ENCODE data around the gene CT45A6.
"Not testable (repeated sequence)": the region's sequence is repeated elsewhere in the genome, so short reads cannot be mapped to it uniquely, and the experiment has no call there.

CT45A6 gene

DNA sequence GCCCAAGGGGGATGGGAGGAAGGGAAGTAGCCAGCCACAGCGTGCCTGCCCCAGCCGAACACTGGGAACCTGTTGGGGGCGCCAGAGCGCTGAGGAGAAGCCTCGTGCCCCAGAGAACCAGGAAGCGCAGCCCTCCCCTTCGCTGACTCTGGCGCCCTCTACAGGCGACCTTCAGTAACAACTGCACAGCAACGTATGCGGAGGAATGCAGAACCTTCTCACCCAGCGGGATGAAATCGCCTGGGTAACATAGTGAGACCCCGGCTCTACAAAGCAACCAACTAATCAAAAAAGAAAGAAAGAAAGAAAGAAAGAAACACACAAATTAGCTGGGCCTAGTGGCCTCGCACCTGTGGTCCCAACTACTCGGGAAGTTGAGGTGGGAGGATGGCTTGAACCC lies at the start of gene CT45A6:
TSS of gene CT45A6 (minus strand) at position 101 of the 400 bp plus-strand sequence. CDS start 3,794 bp downstream, outside the sequence.
- H3K9me3 Mint-ChIP-seq, H3K4me1 Mint-ChIP-seq, H3K27me3 Mint-ChIP-seq, H3K36me3 Mint-ChIP-seq, H3K4me3 Mint-ChIP-seq, H3K27ac Mint-ChIP-seq, CTCF ChIA-PET, DNase-seq: not testable (repeated sequence)

DNA sequence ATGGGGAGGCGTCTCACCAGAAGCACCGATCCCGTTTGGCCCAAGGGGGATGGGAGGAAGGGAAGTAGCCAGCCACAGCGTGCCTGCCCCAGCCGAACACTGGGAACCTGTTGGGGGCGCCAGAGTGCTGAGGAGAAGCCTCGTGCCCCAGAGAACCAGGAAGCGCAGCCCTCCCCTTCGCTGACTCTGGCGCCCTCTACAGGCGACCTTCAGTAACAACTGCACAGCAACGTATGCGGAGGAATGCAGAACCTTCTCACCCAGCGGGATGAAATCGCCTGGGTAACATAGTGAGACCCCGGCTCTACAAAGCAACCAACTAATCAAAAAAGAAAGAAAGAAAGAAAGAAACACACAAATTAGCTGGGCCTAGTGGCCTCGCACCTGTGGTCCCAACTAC lies 34.6 kb upstream of the CT45A6 start, which contains the start of gene CT45A7:
TSS of gene CT45A7 (minus strand) at position 101 of the 400 bp plus-strand sequence. CDS start 3,747 bp downstream, outside the sequence.
- H3K36me3 Mint-ChIP-seq: not testable (repeated sequence)

GRCh38 chrX:135819912-135820311 lies 17.3 kb upstream of the CT45A6 start, which contains the start of gene CT45A2:
Gene CT45A2, minus strand, starts transcription at chrX:135820012. Its CDS starts 3,747 bp downstream, at chrX:135816265.
- H3K9me3 Mint-ChIP-seq, H3K27ac Mint-ChIP-seq, DNase-seq, H3K4me1 Mint-ChIP-seq, CTCF ChIA-PET, H3K36me3 Mint-ChIP-seq, H3K27me3 Mint-ChIP-seq, H3K4me3 Mint-ChIP-seq: not testable (repeated sequence)

More for the DNA sequence above, 34.6 kb upstream of the CT45A6 start, which contains the start of gene CT45A7:
- DNase-seq, H3K4me1 Mint-ChIP-seq, CTCF ChIA-PET, H3K9me3 Mint-ChIP-seq, H3K27ac Mint-ChIP-seq, H3K27me3 Mint-ChIP-seq, H3K4me3 Mint-ChIP-seq: not testable (repeated sequence)

DNA sequence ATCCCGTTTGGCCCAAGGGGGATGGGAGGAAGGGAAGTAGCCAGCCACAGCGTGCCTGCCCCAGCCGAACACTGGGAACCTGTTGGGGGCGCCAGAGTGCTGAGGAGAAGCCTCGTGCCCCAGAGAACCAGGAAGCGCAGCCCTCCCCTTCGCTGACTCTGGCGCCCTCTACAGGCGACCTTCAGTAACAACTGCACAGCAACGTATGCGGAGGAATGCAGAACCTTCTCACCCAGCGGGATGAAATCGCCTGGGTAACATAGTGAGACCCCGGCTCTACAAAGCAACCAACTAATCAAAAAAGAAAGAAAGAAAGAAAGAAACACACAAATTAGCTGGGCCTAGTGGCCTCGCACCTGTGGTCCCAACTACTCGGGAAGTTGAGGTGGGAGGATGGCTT lies 17.2 kb downstream of the CT45A6 start, which contains the start of gene CT45A5:
TSS of gene CT45A5 (minus strand) at position 101 of the 400 bp plus-strand sequence. CDS start 3,774 bp downstream, outside the sequence.
- H3K9me3 Mint-ChIP-seq, H3K27me3 Mint-ChIP-seq, H3K36me3 Mint-ChIP-seq, CTCF ChIA-PET, DNase-seq, H3K4me1 Mint-ChIP-seq, H3K27ac Mint-ChIP-seq, H3K4me3 Mint-ChIP-seq: not testable (repeated sequence)

DNA sequence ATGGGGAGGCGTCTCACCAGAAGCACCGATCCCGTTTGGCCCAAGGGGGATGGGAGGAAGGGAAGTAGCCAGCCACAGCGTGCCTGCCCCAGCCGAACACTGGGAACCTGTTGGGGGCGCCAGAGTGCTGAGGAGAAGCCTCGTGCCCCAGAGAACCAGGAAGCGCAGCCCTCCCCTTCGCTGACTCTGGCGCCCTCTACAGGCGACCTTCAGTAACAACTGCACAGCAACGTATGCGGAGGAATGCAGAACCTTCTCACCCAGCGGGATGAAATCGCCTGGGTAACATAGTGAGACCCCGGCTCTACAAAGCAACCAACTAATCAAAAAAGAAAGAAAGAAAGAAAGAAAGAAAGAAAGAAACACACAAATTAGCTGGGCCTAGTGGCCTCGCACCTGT lies 34.5 kb downstream of the CT45A6 start, which contains the start of gene CT45A3:
TSS of gene CT45A3 (minus strand) at position 101 of the 400 bp plus-strand sequence. CDS start 3,747 bp downstream, outside the sequence.
- DNase-seq, H3K27me3 Mint-ChIP-seq: not testable (repeated sequence)

DNA sequence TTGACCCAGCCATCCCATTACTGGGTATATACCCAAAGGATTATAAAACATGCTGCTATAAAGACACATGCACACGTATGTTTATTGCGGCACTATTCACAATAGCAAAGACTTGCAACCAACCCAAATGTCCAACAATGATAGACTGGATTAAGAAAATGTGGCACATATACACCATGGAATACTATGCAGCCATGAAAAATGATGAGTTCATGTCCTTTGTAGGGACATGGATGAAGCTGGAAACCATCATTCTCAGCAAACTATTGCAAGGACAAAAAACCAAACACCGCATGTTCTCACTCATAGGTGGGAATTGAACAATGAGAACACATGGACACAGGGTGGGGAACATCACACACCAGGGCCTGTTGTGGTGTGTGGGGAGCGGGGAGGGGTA lies 57.8 kb downstream of the CT45A6 start:
- H3K9me3 Mint-ChIP-seq, CTCF ChIA-PET, H3K27ac Mint-ChIP-seq, H3K27me3 Mint-ChIP-seq, H3K4me3 Mint-ChIP-seq, H3K36me3 Mint-ChIP-seq, H3K4me1 Mint-ChIP-seq, DNase-seq: not testable (repeated sequence)

More for the DNA sequence above, 34.5 kb downstream of the CT45A6 start, which contains the start of gene CT45A3:
- H3K36me3 Mint-ChIP-seq, H3K27ac Mint-ChIP-seq, CTCF ChIA-PET, H3K4me1 Mint-ChIP-seq, H3K4me3 Mint-ChIP-seq, H3K9me3 Mint-ChIP-seq: not testable (repeated sequence)

All from activated naive CD4-positive, alpha-beta T cell treated with anti-CD3 and anti-CD28 coated beads, Interleukin-2, amount 10 ng/mL, durations not matched to agents 7 days and 5 days (primary cell).